IPS DF 6.9 (cell line): ENCODE measurements around the gene BCL11A.

ENCODE experiments used
- DNase-seq: peaks from one replicate; pipeline ENCODE4 v3.0.0-alpha.2; 2013; ENCODE audit warnings: low read depth, low spot score
- H3K27ac ChIP-seq: one replicate; pipeline ENCODE4 v1.5.1; 2013; ENCODE audit warnings: low read length, control low read depth
- H3K27me3 ChIP-seq: 2 replicates; pipeline ENCODE4 v1.6.1; 2013; ENCODE audit warnings: mild to moderate bottlenecking, low read length; ENCODE audit not compliant: control insufficient read depth, insufficient read depth
- H3K36me3 ChIP-seq: 2 replicates; pipeline ENCODE4 v1.6.1; 2013; ENCODE audit warnings: low read length; ENCODE audit not compliant: control insufficient read depth, insufficient read depth
- H3K4me1 ChIP-seq: 2 replicates; pipeline ENCODE4 v1.6.1; 2013; ENCODE audit warnings: low read length; ENCODE audit not compliant: control insufficient read depth, insufficient read depth
- H3K4me3 ChIP-seq: 2 replicates; pipeline ENCODE4 v1.5.1; 2013; ENCODE audit warnings: mild to moderate bottlenecking, low read length
- H3K9me3 ChIP-seq: 2 replicates; pipeline ENCODE4 v1.6.1; 2013; ENCODE audit warnings: low read length, inconsistent platforms; ENCODE audit not compliant: control insufficient read depth, insufficient read depth
- WGBS: extraction: QIAGEN DNeasy Blood & Tissue Kit; methylation state at CpG from one replicate; pipeline ENCODE4 v1.1.7; 2013; ENCODE audit warnings: mixed read lengths, missing lambda C conversion rate; ENCODE audit not compliant: insufficient read length, insufficient coverage; 5-methylcytosine and 5-hydroxymethylcytosine counted together

BCL11A gene

DNA sequence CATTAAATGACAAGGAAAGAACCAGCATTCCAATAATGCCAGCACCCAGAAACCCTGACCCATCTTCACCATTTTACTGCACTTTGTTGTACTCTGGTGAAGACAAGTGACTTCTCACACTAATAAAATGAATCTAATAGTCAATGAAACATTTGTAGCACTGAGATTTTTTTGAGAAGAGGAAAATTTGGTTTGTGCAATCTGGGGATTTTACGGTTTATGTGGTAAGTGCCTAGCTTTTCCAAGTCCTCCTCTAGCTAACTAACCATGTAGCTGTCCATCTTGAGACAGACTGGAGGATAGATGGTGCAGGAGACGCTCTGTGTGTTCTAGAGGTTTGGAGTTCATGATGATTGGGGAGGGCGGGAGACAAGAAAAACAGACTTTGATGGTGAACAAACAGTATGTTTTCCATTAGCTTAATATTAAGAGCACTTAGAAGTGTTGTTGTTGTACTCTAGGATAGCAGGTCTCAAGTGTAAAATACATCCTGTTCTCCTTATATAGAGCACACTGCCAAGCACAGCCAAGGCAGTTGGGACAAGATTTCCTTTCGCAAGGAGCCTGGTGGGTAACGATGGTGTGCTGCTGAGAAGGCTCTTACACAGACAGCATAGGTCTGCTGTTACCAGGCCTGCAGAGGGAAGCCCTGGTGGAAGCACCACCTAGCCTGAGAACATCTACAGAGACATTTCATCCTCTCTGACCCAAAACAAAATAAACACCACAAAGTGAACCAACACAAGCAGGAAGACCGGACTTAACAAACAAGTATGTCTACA lies 83.7 kb downstream of the BCL11A start:
- peaks cover 10% of the 10 kb centered on the region; the same call in 1 of the 2 replicates for H3K4me1 ChIP-seq
- H3K4me3 ChIP-seq = no peak overlapping the region
- peaks cover 2% of the 10 kb centered on the region; the same call in 1 of the 2 replicates for H3K36me3 ChIP-seq
- H3K9me3 ChIP-seq = no peaks in the 10 kb centered on the region
- no peaks in the 10 kb centered on the region for H3K27me3 ChIP-seq
- H3K27ac ChIP-seq = no peak overlapping the region
- no peak for DNase-seq
- WGBS = 100% methylated on average over 1 of the region's 6 CpGs

DNA sequence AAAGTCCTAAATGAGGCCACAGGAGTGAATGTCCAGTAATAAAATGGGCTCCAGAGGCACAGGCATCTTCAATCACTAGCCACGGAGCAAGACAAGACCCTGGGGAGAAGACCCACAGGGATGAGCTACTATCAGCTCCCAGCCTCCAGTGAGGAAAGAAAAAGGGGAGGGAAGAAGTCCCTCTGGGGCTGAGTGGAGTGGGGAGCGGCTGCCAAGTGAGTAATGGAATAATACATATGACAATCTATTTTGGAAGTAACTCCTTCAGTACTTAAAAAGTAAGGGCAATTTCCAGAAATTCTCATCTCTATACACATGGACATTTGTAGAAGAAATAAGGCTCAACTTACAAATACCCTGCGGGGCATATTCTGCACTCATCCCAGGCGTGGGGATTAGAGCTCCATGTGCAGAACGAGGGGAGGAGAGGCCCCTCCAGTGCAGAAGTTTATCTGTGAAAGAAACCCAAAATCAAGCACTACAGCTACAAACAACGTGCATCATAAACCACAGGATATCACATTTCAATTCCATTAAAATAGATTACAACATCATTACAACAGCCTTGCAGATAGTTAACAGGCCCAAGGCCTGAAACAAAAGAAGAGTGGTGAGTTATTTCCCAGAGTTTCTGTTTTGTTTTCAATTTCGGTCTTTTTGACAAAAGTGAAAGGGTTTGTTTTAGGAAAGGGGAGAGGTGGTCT lies 84.9 kb downstream of the BCL11A start:
- no peaks in the 10 kb centered on the region for H3K27me3 ChIP-seq
- H3K4me3 ChIP-seq = no peak overlapping the region
- WGBS = no CpG with 5 or more reads among the region's 7 CpGs
- H3K27ac ChIP-seq = no peak overlapping the region
- no peaks in the 10 kb centered on the region for H3K9me3 ChIP-seq
- no peak for DNase-seq
- peaks cover 2% of the 10 kb centered on the region; the same call in 1 of the 2 replicates for H3K36me3 ChIP-seq
- H3K4me1 ChIP-seq = peaks cover 10% of the 10 kb centered on the region; the same call in 1 of the 2 replicates

DNA sequence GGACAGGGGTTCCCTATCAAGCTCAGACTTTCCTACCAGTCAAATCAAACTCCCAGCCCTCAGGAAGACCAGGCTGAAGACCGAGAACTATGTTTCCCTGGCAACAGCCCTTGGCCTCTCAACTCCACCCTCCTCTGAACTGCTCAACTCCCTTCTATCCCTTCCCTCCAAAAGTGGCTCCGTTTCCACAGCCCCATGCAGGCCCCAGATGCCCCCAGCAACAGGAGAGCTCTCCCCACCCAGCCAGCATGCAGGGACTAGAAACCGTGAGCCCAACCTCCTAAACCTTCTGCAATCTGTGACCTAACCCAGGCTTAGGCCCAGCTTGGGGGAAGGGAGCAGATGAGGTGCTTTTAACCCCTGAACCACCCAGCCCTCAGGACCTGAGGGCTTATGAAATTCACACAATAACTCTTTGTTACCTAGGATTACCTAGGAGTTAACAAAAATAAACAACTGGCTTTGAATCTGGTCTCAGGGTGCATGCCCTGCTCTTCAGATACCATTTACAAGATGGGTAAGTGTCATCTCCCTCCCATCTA lies 87.2 kb downstream of the BCL11A start:
- H3K9me3 ChIP-seq = no peaks in the 10 kb centered on the region
- H3K27ac ChIP-seq = no peak overlapping the region
- no peaks in the 10 kb centered on the region for H3K27me3 ChIP-seq
- peaks cover 9% of the 10 kb centered on the region for H3K4me1 ChIP-seq
- no CpG with 5 or more reads among the region's 3 CpGs for WGBS
- H3K36me3 ChIP-seq = peaks cover 13% of the 10 kb centered on the region
- no peak overlapping the region for H3K4me3 ChIP-seq
- DNase-seq = no peak

DNA sequence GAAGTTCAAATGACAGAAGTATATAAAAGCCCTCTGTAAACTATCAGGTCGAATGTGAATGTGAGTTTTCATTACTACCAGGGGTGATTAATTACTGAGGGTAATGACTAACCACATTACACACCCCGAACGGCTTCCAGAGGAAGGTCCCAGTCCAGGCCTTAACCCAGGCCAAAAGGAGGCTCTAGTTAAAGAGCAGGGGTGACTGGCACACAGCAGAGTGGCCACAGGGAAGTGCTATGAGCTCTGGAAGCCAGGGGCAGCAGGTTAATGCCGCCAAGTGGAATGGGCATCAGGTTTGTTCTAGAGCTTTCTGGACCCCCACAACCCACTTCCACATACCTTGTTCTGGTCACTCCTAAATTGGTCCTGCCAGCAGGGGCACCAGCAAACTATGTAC lies 87.7 kb downstream of the BCL11A start:
- WGBS = no CpG with 5 or more reads among the region's 4 CpGs
- H3K9me3 ChIP-seq = no peaks in the 10 kb centered on the region
- H3K4me1 ChIP-seq = peaks cover 7% of the 10 kb centered on the region
- DNase-seq = no peak
- H3K27me3 ChIP-seq = no peaks in the 10 kb centered on the region
- no peak overlapping the region for H3K4me3 ChIP-seq
- peaks cover 18% of the 10 kb centered on the region for H3K36me3 ChIP-seq
- no peak overlapping the region for H3K27ac ChIP-seq

DNA sequence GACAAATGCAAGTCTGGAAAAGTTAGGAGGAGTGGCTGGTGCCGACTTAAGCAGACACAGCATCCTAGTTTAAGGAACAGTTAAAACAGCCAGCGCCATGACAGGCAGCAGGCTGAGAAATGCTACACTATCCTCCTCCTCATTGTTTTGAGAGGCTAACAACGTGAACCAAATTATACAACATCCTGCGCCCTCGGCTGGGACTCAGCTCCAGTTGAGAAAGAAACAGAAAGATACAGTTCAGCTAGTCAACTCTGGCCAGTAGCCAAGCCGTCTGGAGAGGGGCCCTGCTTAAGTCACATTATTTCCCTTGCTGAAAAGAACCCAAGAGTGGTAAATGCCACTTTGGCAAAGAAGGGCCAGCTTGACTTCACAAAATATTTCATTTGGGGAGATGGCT lies 90.2 kb downstream of the BCL11A start:
- no peak for DNase-seq
- H3K4me3 ChIP-seq = no peak overlapping the region
- WGBS = no CpG with 5 or more reads among the region's 6 CpGs
- H3K27ac ChIP-seq = no peak overlapping the region
- no peaks in the 10 kb centered on the region for H3K27me3 ChIP-seq
- peaks cover 6% of the 10 kb centered on the region for H3K4me1 ChIP-seq
- no peaks in the 10 kb centered on the region for H3K9me3 ChIP-seq
- H3K36me3 ChIP-seq = peaks cover 22% of the 10 kb centered on the region

DNA sequence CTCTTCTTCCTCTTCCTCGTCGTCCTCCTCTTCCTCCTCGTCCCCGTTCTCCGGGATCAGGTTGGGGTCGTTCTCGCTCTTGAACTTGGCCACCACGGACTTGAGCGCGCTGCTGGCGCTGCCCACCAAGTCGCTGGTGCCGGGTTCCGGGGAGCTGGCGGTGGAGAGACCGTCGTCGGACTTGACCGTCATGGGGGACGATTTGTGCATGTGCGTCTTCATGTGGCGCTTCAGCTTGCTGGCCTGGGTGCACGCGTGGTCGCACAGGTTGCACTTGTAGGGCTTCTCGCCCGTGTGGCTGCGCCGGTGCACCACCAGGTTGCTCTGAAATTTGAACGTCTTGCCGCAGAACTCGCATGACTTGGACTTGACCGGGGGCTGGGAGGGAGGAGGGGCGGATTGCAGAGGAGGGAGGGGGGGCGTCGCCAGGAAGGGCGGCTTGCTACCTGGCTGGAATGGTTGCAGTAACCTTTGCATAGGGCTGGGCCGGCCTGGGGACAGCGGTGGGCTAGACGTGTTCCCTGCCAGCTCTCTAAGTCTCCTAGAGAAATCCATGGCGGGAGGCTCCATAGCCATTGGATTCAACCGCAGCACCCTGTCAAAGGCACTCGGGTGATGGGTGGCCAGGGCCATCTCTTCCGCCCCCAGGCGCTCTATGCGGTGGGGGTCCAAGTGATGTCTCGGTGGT lies 91.9 kb downstream of the BCL11A start:
- peaks cover 6% of the 10 kb centered on the region for H3K4me1 ChIP-seq
- H3K9me3 ChIP-seq = no peaks in the 10 kb centered on the region
- WGBS = no CpG with 5 or more reads among the region's 47 CpGs

DNA sequence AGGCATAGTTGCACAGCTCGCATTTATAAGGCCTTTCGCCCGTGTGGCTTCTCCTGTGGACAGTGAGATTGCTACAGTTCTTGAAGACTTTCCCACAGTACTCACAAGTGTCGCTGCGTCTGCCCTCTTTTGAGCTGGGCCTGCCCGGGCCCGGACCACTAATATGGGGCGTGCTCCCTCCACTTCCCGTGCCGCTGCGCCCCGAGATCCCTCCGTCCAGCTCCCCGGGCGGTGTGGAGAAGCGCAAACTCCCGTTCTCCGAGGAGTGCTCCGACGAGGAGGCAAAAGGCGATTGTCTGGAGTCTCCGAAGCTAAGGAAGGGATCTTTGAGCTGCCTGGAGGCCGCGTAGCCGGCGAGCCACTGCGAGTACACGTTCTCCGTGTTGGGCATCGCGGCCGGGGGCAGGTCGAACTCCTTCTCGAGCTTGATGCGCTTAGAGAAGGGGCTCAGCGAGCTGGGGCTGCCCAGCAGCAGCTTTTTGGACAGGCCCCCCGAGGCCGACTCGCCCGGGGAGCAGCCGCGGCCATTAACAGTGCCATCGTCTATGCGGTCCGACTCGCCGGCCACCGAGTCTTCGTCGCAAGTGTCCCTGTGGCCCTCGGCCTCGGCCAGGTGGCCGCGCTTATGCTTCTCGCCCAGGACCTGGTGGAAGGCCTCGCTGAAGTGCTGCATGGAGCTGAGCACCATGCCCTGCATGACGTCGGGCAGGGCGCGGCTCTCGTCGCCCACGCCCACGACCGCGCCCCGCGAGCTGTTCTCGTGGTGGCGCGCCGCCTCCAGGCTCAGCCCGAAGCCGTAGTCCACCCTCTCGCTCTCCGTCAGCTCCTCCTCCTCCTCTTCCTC lies 92.7 kb downstream of the BCL11A start:
- Histone ChIP-seq H3K36me3 (peaks cover 19% of the 10 kb centered on the region), H3K27ac (no peak overlapping the region), H3K4me1 (peaks cover 3% of the 10 kb centered on the region; the same call in 1 of the 2 replicates), H3K27me3 (no peaks in the 10 kb centered on the region), H3K4me3 (no peak overlapping the region), H3K9me3 (no peaks in the 10 kb centered on the region)
- no CpG with 5 or more reads among the region's 76 CpGs for WGBS
- DNase-seq = no peak

More for the DNA sequence above, 91.9 kb downstream of the BCL11A start:
- DNase-seq = no peak
- no peak overlapping the region; the same call in 1 of the 2 replicates for H3K4me3 ChIP-seq
- peaks cover 19% of the 10 kb centered on the region for H3K36me3 ChIP-seq
- no peak overlapping the region for H3K27ac ChIP-seq
- H3K27me3 ChIP-seq = no peaks in the 10 kb centered on the region

DNA sequence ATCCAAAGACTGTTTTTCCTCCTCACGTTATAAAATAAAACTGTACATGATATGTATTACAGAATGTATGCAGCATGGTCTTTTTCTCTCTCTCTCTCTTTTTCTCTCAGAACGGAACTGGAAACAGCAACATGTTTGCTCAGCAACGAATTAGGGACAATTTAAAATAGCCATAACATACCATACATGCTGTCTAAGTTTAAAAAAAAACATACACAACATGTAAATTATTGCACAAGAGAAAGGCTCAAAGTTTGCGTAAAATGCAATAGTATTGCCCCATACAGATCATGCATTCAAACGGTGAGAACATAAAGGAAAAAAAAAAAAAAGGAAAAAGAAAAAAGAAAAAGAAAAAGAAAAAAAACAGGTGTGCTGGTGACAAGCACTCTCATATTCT lies 93.6 kb downstream of the BCL11A start:
- Histone ChIP-seq H3K27ac (no peak overlapping the region), H3K36me3 (peaks cover 19% of the 10 kb centered on the region), H3K4me1 (peaks cover 3% of the 10 kb centered on the region; the same call in 1 of the 2 replicates), H3K9me3 (no peaks in the 10 kb centered on the region), H3K4me3 (no peak overlapping the region), H3K27me3 (no peaks in the 10 kb centered on the region)
- DNase-seq = no peak
- WGBS = no CpG with 5 or more reads among the region's 5 CpGs

DNA sequence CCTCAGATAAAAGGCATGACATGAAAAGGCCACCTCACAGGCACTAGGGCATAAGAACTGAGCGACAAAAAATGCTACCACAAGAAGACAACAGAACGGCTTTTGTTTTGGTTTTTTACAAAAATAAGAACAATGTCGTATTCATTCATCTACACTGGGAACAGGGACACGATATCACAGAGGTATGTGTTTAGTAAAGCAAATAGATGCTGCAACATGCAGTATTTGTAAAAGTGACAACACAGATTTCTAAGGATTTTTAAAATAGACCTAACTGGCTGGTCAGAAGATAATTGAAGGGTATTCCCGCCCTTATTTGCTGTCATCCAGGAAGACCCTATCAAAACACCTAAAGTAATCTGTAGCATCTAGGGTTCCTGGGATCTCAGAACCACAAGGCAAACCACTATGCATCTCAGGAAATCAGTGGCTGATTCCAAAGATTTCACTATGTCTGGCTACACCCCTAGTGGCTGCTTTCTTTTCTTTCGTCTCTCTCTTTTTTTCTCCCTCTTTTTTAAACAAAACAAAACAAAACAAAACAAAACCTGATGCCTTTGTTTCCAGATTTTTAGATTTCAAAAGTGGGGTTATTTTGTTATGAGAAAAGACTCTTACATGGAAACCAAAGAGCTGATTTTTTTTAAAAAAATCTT lies 97.2 kb downstream of the BCL11A start:
- no peak overlapping the region for H3K27ac ChIP-seq
- no peak for DNase-seq
- H3K4me1 ChIP-seq = peaks cover 6% of the 10 kb centered on the region
- 100% methylated on average over 1 of the region's 6 CpGs for WGBS
- peaks cover 9% of the 10 kb centered on the region for H3K36me3 ChIP-seq
- no peaks in the 10 kb centered on the region for H3K9me3 ChIP-seq
- no peak overlapping the region for H3K4me3 ChIP-seq
- H3K27me3 ChIP-seq = no peaks in the 10 kb centered on the region
